Neuronal stem cell (in vitro differentiated cells): Measurements from ENCODE around the gene PITHD1.
"Not testable (repeated sequence)": the region's sequence is repeated elsewhere in the genome, so short reads cannot be mapped to it uniquely, and the experiment has no call there.

Experiments
- DNase-seq: peaks from one replicate; pipeline ENCODE4 v3.0.0-alpha.2; 2013; ENCODE audit warnings: low spot score
- H2AFZ ChIP-seq: one replicate; pipeline ENCODE4 v1.6.1; 2013; ENCODE audit warnings: mild to moderate bottlenecking, low read length, inconsistent platforms
- H2AK5ac ChIP-seq: 2 replicates; pipeline ENCODE4 v1.6.1; 2013; ENCODE audit warnings: low read depth, mild to moderate bottlenecking, inconsistent platforms, low read length, moderate library complexity, mixed read lengths
- H2BK120ac ChIP-seq: 2 replicates; pipeline ENCODE4 v1.6.1; 2013; ENCODE audit warnings: low read depth, mild to moderate bottlenecking, inconsistent platforms, low read length, moderate library complexity, mixed read lengths
- H2BK12ac ChIP-seq: one replicate; pipeline ENCODE4 v1.6.1; 2013; ENCODE audit warnings: low read length, inconsistent platforms
- H2BK15ac ChIP-seq: 2 replicates; pipeline ENCODE4 v1.6.1; 2013; ENCODE audit warnings: mild to moderate bottlenecking, low read length, inconsistent platforms, mixed read lengths
- H2BK5ac ChIP-seq: one replicate; pipeline ENCODE4 v1.6.1; 2013; ENCODE audit warnings: inconsistent platforms, mild to moderate bottlenecking, low read length, moderate library complexity
- H3K14ac ChIP-seq: one replicate; pipeline ENCODE4 v1.6.1; 2013; ENCODE audit warnings: low read length, inconsistent platforms
- H3K18ac ChIP-seq: 2 replicates; pipeline ENCODE4 v1.6.1; 2013; ENCODE audit warnings: low read length, inconsistent platforms
- H3K23ac ChIP-seq: 2 replicates; pipeline ENCODE4 v1.6.1; 2013; ENCODE audit warnings: low read depth, mild to moderate bottlenecking, mixed read lengths, low read length, inconsistent platforms; ENCODE audit not compliant: poor library complexity
- H3K27ac ChIP-seq: replicated peaks from 3 replicates; pipeline ENCODE4 v1.5.1; 2013; ENCODE audit warnings: low read length, inconsistent platforms
- H3K27me3 ChIP-seq, 3 experiments: 2 replicates each; pipeline ENCODE4 v1.6.1; 2013; ENCODE audit warnings: low read length in 3 of 3, mild to moderate bottlenecking in 2 of 3, inconsistent platforms in 1 of 3, low read depth in 1 of 3, mixed read lengths in 1 of 3, moderate library complexity in 1 of 3; ENCODE audit not compliant: control insufficient read depth in 3 of 3, insufficient read depth in 3 of 3
- H3K36me3 ChIP-seq, 2 donors: replicated peaks in 1 of 2; 2 replicates each; pipeline ENCODE4 v1.6.1; 2013; ENCODE audit warnings: low read length in 2 of 2; ENCODE audit not compliant: control insufficient read depth in 2 of 2, insufficient read depth in 2 of 2
- H3K4ac ChIP-seq: 2 replicates; pipeline ENCODE4 v1.6.1; 2013; ENCODE audit warnings: inconsistent platforms, mild to moderate bottlenecking, low read length, moderate library complexity
- H3K4me1 ChIP-seq, 2 donors: 1 replicate in 1 of 2; 2 replicates in 1 of 2; pipeline ENCODE4 v1.6.1; 2013; ENCODE audit warnings: low read length in 2 of 2, low read depth in 1 of 2; ENCODE audit not compliant: control insufficient read depth in 2 of 2, insufficient read depth in 1 of 2
- H3K4me2 ChIP-seq: one replicate; pipeline ENCODE4 v1.6.1; 2013; ENCODE audit warnings: mild to moderate bottlenecking, low read length, inconsistent platforms; ENCODE audit not compliant: insufficient read depth, poor library complexity, severe bottlenecking
- H3K4me3 ChIP-seq, 2 donors: 2 replicates each; pipeline ENCODE4 v1.5.1; 2013; ENCODE audit warnings: low read length in 2 of 2, mild to moderate bottlenecking in 2 of 2, inconsistent platforms in 1 of 2, moderate library complexity in 1 of 2
- H3K79me1 ChIP-seq: one replicate; pipeline ENCODE4 v1.6.1; 2013; ENCODE audit warnings: low read depth, mild to moderate bottlenecking, inconsistent platforms, low read length, moderate library complexity
- H3K9ac ChIP-seq: one replicate; pipeline ENCODE4 v1.6.1; 2013; ENCODE audit warnings: mild to moderate bottlenecking, low read depth, low read length, inconsistent platforms; ENCODE audit not compliant: poor library complexity
- H3K9me3 ChIP-seq, 2 donors: replicated peaks in 1 of 2; 2 replicates each; pipeline versions ENCODE3 to v1.6.1; 2013; ENCODE audit warnings: low read length in 2 of 2, mild to moderate bottlenecking in 2 of 2, inconsistent platforms in 1 of 2, low read depth in 1 of 2, mixed read lengths in 1 of 2, moderate library complexity in 1 of 2; ENCODE audit not compliant: control insufficient read depth in 2 of 2, insufficient read depth in 1 of 2
- H4K8ac ChIP-seq: one replicate; pipeline ENCODE4 v1.6.1; 2013; ENCODE audit warnings: low read depth, mild to moderate bottlenecking, inconsistent platforms, low read length, moderate library complexity
- H4K91ac ChIP-seq: one replicate; pipeline ENCODE4 v1.6.1; 2013; ENCODE audit warnings: low read length, low read depth, mild to moderate bottlenecking, inconsistent platforms; ENCODE audit not compliant: poor library complexity
- WGBS, 2 donors: extraction: QIAGEN DNeasy Blood & Tissue Kit; methylation state at CpG; one replicate each; pipeline ENCODE4 v1.1.7; 2013; ENCODE audit warnings: missing lambda C conversion rate in 2 of 2, mixed read lengths in 1 of 2; ENCODE audit not compliant: insufficient read length in 2 of 2, insufficient replicate concordance in 1 of 2; ENCODE audit errors: extremely low coverage in 2 of 2; 5-methylcytosine and 5-hydroxymethylcytosine counted together

Gene PITHD1

GRCh38 chr1:23793018-23793781 is 15.0 kb downstream of the PITHD1 start:
- no peak overlapping the region for H3K4ac ChIP-seq
- peaks cover 30 to 58% of the 10 kb centered on the region in 2 donors for H3K36me3 ChIP-seq
- peak overlapping the region in 1 of 2 donors; percentile 96 for H3K4me3 ChIP-seq
- no CpG with 5 or more reads among the region's 16 CpGs for WGBS, 2 donors
- H3K27ac ChIP-seq: no peak overlapping the region
- H3K14ac ChIP-seq: no peak overlapping the region
- H4K91ac ChIP-seq: no peak overlapping the region
- no peak overlapping the region for H2AFZ ChIP-seq
- peak overlapping the region; percentile 11 for H3K4me2 ChIP-seq
- H3K9ac ChIP-seq: peak overlapping the region; percentile 63
- H2BK15ac ChIP-seq: no peak overlapping the region
- H3K18ac ChIP-seq: peak overlapping the region; percentile 38
- peak overlapping the region; percentile 70 for H2AK5ac ChIP-seq
- no peak for DNase-seq
- H3K27me3 ChIP-seq: no peaks in the 10 kb centered on the region
- no peak overlapping the region for H2BK120ac ChIP-seq
- H3K23ac ChIP-seq: peak overlapping the region; percentile 55
- peaks cover 5 to 17% of the 10 kb centered on the region in 2 donors for H3K4me1 ChIP-seq
- H2BK12ac ChIP-seq: peak overlapping the region; percentile 10
- no peaks in the 10 kb centered on the region for H3K9me3 ChIP-seq
- H3K79me1 ChIP-seq: peaks cover 20% of the 10 kb centered on the region
- no peak overlapping the region for H2BK5ac ChIP-seq
- no peak overlapping the region for H4K8ac ChIP-seq

GRCh38 chr1:23793861-23794731 is 15.9 kb downstream of the PITHD1 start:
- no peak overlapping the region for H2BK5ac ChIP-seq
- H3K23ac ChIP-seq: peak overlapping the region; percentile 43
- no peak for DNase-seq
- no peak overlapping the region for H3K4ac ChIP-seq
- no peak overlapping the region for H2BK15ac ChIP-seq
- H2AFZ ChIP-seq: no peak overlapping the region
- H3K4me2 ChIP-seq: no peak overlapping the region
- H3K27ac ChIP-seq: no peak overlapping the region
- peaks cover 5 to 19% of the 10 kb centered on the region in 2 donors for H3K4me1 ChIP-seq
- peaks cover 23% of the 10 kb centered on the region for H3K79me1 ChIP-seq
- H3K18ac ChIP-seq: no peak overlapping the region
- H3K14ac ChIP-seq: no peak overlapping the region
- no peak overlapping the region for H4K8ac ChIP-seq
- peaks cover 33 to 58% of the 10 kb centered on the region in 2 donors for H3K36me3 ChIP-seq
- no peaks in the 10 kb centered on the region for H3K9me3 ChIP-seq
- no peak overlapping the region for H3K4me3 ChIP-seq
- no CpG with 5 or more reads among the region's 21 CpGs for WGBS, 2 donors
- H2AK5ac ChIP-seq: no peak overlapping the region
- no peak overlapping the region for H4K91ac ChIP-seq
- no peak overlapping the region for H2BK12ac ChIP-seq
- H3K27me3 ChIP-seq: no peaks in the 10 kb centered on the region
- no peak overlapping the region for H3K9ac ChIP-seq
- no peak overlapping the region for H2BK120ac ChIP-seq

- WGBS, 2 donors: no CpG with 5 or more reads among the region's 9 CpGs
- not testable (repeated sequence) for H3K18ac ChIP-seq, H2BK120ac ChIP-seq
These were observed 16.5 kb downstream of the PITHD1 start for GRCh38 chr1:23794732-23795182.

More at GRCh38 chr1:23794732-23795182, 16.5 kb downstream of the PITHD1 start:
- H3K4ac ChIP-seq, H3K4me3 ChIP-seq, H4K8ac ChIP-seq, H2AFZ ChIP-seq, H2BK15ac ChIP-seq, H3K9ac ChIP-seq, H2AK5ac ChIP-seq, H3K9me3 ChIP-seq, H2BK5ac ChIP-seq, H3K14ac ChIP-seq, DNase-seq, H2BK12ac ChIP-seq, H3K27ac ChIP-seq, H4K91ac ChIP-seq, H3K4me2 ChIP-seq, H3K27me3 ChIP-seq: not testable (repeated sequence)
- H3K4me1 ChIP-seq: peaks cover 9 to 26% of the 10 kb centered on the region in 2 donors
- H3K79me1 ChIP-seq: peaks cover 23% of the 10 kb centered on the region
- H3K23ac ChIP-seq: peak overlapping the region; percentile 43
- H3K36me3 ChIP-seq: peaks cover 33 to 58% of the 10 kb centered on the region in 2 donors
